K562 (cell line): ENCODE data around the gene TMEM87A. TPM values are rescaled to one million over a fixed set of nuclear protein-coding genes. Genes with fewer than 3 reads are reported as not detected.

Experiments used
- BHLHE40 ChIP-seq: IDR thresholded peaks from 2 replicates; pipeline ENCODE4 v1.6.1; 2011; ENCODE audit warnings: low read length, improper control_type of control experiment
- CBX2 ChIP-seq: fragments of 200-600 bp; sonication (generic); IDR thresholded peaks from one replicate; pipeline ENCODE4 v1.6.1; 2012; ENCODE audit warnings: mild to moderate bottlenecking, low read length, inconsistent platforms; ENCODE audit not compliant: insufficient read depth, poor library complexity, severe bottlenecking
- CEBPG ChIP-seq, 3 experiments: fragments of 200-800 bp in 1 of 3; sonication (Bioruptor generic) in 1 of 3; sonication (generic) in 1 of 3; formaldehyde crosslinking in 1 of 3; IDR thresholded peaks in 2 of 3; conservative IDR thresholded peaks in 1 of 3; 2 replicates each; pipeline versions ENCODE4 v1.6.1 to v1.8.0; 2016 to 2022; ENCODE audit warnings: missing compliant biosample characterization in 2 of 3, missing genetic modification characterization in 2 of 3, mild to moderate bottlenecking in 1 of 3, missing genetic modification reagents in 1 of 3
- FOXJ3 ChIP-seq: sonication (generic); formaldehyde crosslinking; IDR thresholded peaks from 2 replicates; pipeline ENCODE4 v1.4.0; 2020; ENCODE audit warnings: mild to moderate bottlenecking, missing genetic modification reagents
- JUND ChIP-seq, 2 experiments: IDR thresholded peaks; 2 replicates in 1 of 2; 3 replicates in 1 of 2; pipeline ENCODE4 v1.6.1; 2011; ENCODE audit warnings: borderline replicate concordance in 2 of 2, low read depth in 2 of 2, low read length in 2 of 2, improper control_type of control experiment in 1 of 2, missing biosample characterization in 1 of 2, missing genetic modification characterization in 1 of 2, missing genetic modification reagents in 1 of 2
- NFYB ChIP-seq: IDR thresholded peaks from 2 replicates; pipeline ENCODE4 v1.6.1; 2011; ENCODE audit warnings: mild to moderate bottlenecking, moderate library complexity; ENCODE audit not compliant: insufficient read length; ENCODE audit errors: extremely low read depth
- PRMT5 ChIP-seq: sonication (generic); formaldehyde crosslinking; IDR thresholded peaks from 2 replicates; pipeline ENCODE4 v1.5.0; 2020; ENCODE audit warnings: missing genetic modification reagents
- RERE ChIP-seq: sonication (generic); formaldehyde crosslinking; IDR thresholded peaks from 2 replicates; pipeline ENCODE4 v1.8.0; 2023; ENCODE audit warnings: missing genetic modification reagents, mild to moderate bottlenecking, borderline replicate concordance
- TEAD2 ChIP-seq: fragments of 450-650 bp; IDR thresholded peaks from 2 replicates; pipeline ENCODE4 v1.6.1; 2016; ENCODE audit warnings: missing genetic modification characterization, control low read depth, missing compliant biosample characterization
- ZFP1 ChIP-seq: fragments of 450-650 bp; formaldehyde crosslinking; IDR thresholded peaks from 2 replicates; pipeline ENCODE4 v1.4.0; 2020; ENCODE audit warnings: mild to moderate bottlenecking, mixed read lengths
- ZFP30 ChIP-seq: fragments of 250-450 bp; sonication (Bioruptor Pico); IDR thresholded peaks from 2 replicates; pipeline ENCODE4 v1.8.0; 2022; ENCODE audit warnings: moderate library complexity, mild to moderate bottlenecking, inconsistent platforms, borderline replicate concordance
- ZNF586 ChIP-seq: fragments of 450-650 bp; formaldehyde crosslinking; conservative IDR thresholded peaks from 2 replicates; pipeline ENCODE4 v1.4.0; 2020; ENCODE audit warnings: mild to moderate bottlenecking, moderate library complexity
- ZNF696 ChIP-seq: fragments of 250-450 bp; sonication (Bioruptor Pico); conservative IDR thresholded peaks from 2 replicates; pipeline ENCODE4 v1.4.0; 2020; ENCODE audit warnings: mild to moderate bottlenecking, moderate library complexity
- polyA plus RNA-seq, 8 experiments: library from polyadenylated mRNA; depleted of rRNA in 4 of 8; stranded (reverse) in 5 of 8; unstranded in 3 of 8; fragments of >200 nt; fragmentation: Nextera tagmentation in 2 of 8; fragmentation: Illumina TruSeq in 1 of 8; extraction: Ambion mirVana in 2 of 8; extraction: Trizol in 1 of 8; gene quantifications; 2 replicates each; pipeline versions ENCODE4 v1.2.1 to v1.2.3, GENCODE V29; 2011 to 2014; ENCODE audit warnings: inconsistent platforms in 1 of 8, missing spikeins in 1 of 8
- total RNA-seq, 7 experiments: library from RNA; depleted of rRNA in 6 of 7; stranded (reverse); fragments of >200 nt in 6 of 7; fragmentation: Illumina TruSeq in 2 of 7; extraction: Trizol in 2 of 7; gene quantifications; 2 replicates each; pipeline versions ENCODE4 v1.2.1 to v1.2.3, GENCODE V29; 2011 to 2021; ENCODE audit warnings: low replicate concordance in 1 of 7

TMEM87A gene
- total and polyA plus RNA-seq, 9 of the 15 experiments (the other 6 are each of a cell fraction or from before 2014, with no cell fraction given): 16.6 to 43.3 (median 29.6) TPM

GRCh38 chr15:42171795-42172194, 101.4 kb downstream of the TMEM87A start (continued):
- TF ChIP-seq RERE (CRISPR knock-in tag) (no peak), JUND (IDR thresholded peaks at IDR 0.05; ENCODE audit: borderline replicate concordance, low read depth, low read length) (0 out of 2 replicates have a peak, but pooled peaks have one; percentile 20), JUND (tag; IDR thresholded peaks at IDR 0.05; ENCODE audit: borderline replicate concordance, low read depth, low read length) (no peak), ZNF696 (CRISPR knock-in tag) (no peak), NFYB (no peak), TEAD2 (tag) (no peak), CEBPG (CRISPR knock-in tag; IDR thresholded peaks at IDR 0.05) (no peak), CEBPG (tag; conservative IDR thresholded peaks at IDR 0.05 in 1 of 2, IDR thresholded peaks at IDR 0.05 in 1 of 2) (peak in 1 of 2 experiments; percentile 79; a peak in 2 of 4 replicates), ZNF586 (CRISPR knock-in tag) (no peak), BHLHE40 (no peak), ZFP1 (CRISPR knock-in tag) (no peak), ZFP30 (CRISPR knock-in tag) (no peak), PRMT5 (CRISPR knock-in tag) (no peak), FOXJ3 (CRISPR knock-in tag) (no peak), CBX2 (no peak)
